Measurements from ENCODE around the gene STUB1.

- no peak for TF ChIP-seq CTCF (IDR thresholded peaks at IDR 0.05; ENCODE audit: extremely low read depth in 1 of 2, insufficient read depth in 1 of 2, low read depth in 1 of 2, low read length in 2 of 2)
- TF ChIP-seq EZH2 (IDR thresholded peaks at IDR 0.05; ENCODE audit: borderline replicate concordance, low read depth, low read length, severe bottlenecking), result no peak
- no peak for TF ChIP-seq POLR2AphosphoS5 (IDR thresholded peaks at IDR 0.05; ENCODE audit: insufficient read depth, low read depth, low read length)
- no peak for TF ChIP-seq POLR2A (IDR thresholded peaks at IDR 0.05; ENCODE audit: low read depth, low read length)
- TF ChIP-seq MYC (IDR thresholded peaks at IDR 0.05; ENCODE audit: low read depth, low read length), result no peak
- no peak for TF ChIP-seq MAX (IDR thresholded peaks at IDR 0.05; ENCODE audit: insufficient read depth, insufficient read length)
Measured at GRCh38 chr16:711084-711483, 30.9 kb downstream of the STUB1 start.

Data from endothelial cell of umbilical vein (primary cell).